Erythroblast (primary cell): ENCODE results near the gene RIN3.

ENCODE experiments used
- GATA1 ChIP-seq: IDR thresholded peaks from 2 replicates; pipeline ENCODE4 v1.6.1; 2011; ENCODE audit warnings: low read depth, mild to moderate bottlenecking, control low read depth, low read length, moderate library complexity
- POLR2A ChIP-seq: IDR thresholded peaks from 2 replicates; pipeline ENCODE4 v1.6.1; 2011; ENCODE audit warnings: mild to moderate bottlenecking, low read length

- TF ChIP-seq POLR2A: no peak
- TF ChIP-seq GATA1: no peak
Observed at GRCh38 chr14:92676403-92677086, 163.0 kb downstream of the RIN3 start.
